Neural cell (in vitro differentiated cells): ENCODE measurements around the gene GPRIN3.

ENCODE experiments used
- RAD21 ChIP-seq: fragments of 450-650 bp; conservative IDR thresholded peaks from 2 replicates; pipeline ENCODE4 v1.6.1; 2014; ENCODE audit warnings: antibody characterized with exemption, mild to moderate bottlenecking, moderate library complexity
- TF ChIP-seq, protein P1 (sequence below): fragments of 450-650 bp; IDR thresholded peaks from 2 replicates; pipeline ENCODE4 v1.5.1; 2014; ENCODE audit warnings: antibody characterized with exemption, mild to moderate bottlenecking, moderate library complexity; ENCODE audit not compliant: poor library complexity, severe bottlenecking

DNA sequence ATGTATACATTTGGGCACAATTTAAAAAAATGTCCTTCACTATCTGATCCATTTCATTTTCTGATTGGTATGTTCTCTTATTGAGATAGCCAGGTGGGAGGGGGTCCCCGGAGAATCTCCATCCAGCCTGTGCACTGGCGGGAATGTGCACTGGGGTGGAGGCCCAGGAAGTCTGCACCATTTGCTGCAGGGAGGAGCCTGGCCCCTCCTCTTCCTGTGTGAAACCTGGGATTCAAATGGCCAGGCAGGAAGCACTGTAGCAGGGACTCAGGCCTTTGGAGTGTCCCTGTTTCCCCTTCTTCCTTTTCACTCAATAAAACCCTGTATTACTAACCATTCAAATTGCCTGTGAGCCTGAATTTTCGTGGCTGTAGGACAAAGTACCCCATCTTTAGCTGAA is 44.3 kb downstream of the GPRIN3 start:
- TF ChIP-seq RAD21: no peak
- TF ChIP-seq, protein P1, sequence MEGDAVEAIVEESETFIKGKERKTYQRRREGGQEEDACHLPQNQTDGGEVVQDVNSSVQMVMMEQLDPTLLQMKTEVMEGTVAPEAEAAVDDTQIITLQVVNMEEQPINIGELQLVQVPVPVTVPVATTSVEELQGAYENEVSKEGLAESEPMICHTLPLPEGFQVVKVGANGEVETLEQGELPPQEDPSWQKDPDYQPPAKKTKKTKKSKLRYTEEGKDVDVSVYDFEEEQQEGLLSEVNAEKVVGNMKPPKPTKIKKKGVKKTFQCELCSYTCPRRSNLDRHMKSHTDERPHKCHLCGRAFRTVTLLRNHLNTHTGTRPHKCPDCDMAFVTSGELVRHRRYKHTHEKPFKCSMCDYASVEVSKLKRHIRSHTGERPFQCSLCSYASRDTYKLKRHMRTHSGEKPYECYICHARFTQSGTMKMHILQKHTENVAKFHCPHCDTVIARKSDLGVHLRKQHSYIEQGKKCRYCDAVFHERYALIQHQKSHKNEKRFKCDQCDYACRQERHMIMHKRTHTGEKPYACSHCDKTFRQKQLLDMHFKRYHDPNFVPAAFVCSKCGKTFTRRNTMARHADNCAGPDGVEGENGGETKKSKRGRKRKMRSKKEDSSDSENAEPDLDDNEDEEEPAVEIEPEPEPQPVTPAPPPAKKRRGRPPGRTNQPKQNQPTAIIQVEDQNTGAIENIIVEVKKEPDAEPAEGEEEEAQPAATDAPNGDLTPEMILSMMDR: no peak
